ENCODE results near the gene GRK3. TPM values are rescaled to one million over a fixed set of nuclear protein-coding genes. Genes with fewer than 3 reads are reported as not detected.

The GRK3 gene
- total and polyA plus RNA-seq, 7 donors: 1.2 to 9.6 (median 7.2) TPM

DNA sequence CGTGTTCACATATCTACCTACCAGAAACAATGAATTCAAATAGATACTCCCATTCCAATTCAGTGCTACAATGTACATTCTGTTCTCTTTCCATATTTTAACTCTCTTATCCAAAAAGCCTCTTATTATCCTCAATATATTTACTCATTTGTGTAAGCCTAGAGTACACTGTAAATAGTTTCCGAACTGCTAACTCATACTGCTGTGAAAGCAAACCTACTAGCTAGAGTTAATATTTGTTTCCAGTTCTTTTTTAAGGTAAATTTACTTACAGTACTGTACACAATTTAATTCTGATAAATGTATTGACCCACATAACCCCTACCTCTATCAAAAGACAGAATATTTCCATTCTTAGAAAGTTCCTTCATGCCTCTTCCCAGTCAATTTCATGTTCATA lies 71.8 kb downstream of the GRK3 start:
- Histone ChIP-seq H3K27ac (no peak overlapping the region), H3K27me3 (no peaks in the 10 kb centered on the region), H3K4me3 (no peak overlapping the region), H3K36me3 (no peaks in the 10 kb centered on the region), H3K9me3 (peaks cover 0 to 5% (median 0%) of the 10 kb centered on the region in 4 donors), H3K4me1 (peaks cover 0 to 9% (median 2%) of the 10 kb centered on the region in 4 donors)
- no peak for DNase-seq
- WGBS, 2 donors: 83 to 88% methylated on average over 2 of the region's 2 CpGs
- intact Hi-C loops (cut with DNase I): no loop called here
- TF ChIP-seq POLR2AphosphoS5 (IDR thresholded peaks at IDR 0.05) (no peak), POLR2A (IDR thresholded peaks at IDR 0.05) (no peak), EP300 (IDR thresholded peaks at IDR 0.05) (no peak)
- TF ChIP-seq, protein P1, sequence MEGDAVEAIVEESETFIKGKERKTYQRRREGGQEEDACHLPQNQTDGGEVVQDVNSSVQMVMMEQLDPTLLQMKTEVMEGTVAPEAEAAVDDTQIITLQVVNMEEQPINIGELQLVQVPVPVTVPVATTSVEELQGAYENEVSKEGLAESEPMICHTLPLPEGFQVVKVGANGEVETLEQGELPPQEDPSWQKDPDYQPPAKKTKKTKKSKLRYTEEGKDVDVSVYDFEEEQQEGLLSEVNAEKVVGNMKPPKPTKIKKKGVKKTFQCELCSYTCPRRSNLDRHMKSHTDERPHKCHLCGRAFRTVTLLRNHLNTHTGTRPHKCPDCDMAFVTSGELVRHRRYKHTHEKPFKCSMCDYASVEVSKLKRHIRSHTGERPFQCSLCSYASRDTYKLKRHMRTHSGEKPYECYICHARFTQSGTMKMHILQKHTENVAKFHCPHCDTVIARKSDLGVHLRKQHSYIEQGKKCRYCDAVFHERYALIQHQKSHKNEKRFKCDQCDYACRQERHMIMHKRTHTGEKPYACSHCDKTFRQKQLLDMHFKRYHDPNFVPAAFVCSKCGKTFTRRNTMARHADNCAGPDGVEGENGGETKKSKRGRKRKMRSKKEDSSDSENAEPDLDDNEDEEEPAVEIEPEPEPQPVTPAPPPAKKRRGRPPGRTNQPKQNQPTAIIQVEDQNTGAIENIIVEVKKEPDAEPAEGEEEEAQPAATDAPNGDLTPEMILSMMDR (IDR thresholded peaks at IDR 0.05): no peak

- intact Hi-C loops (cut with DNase I): no loop called here
- Histone ChIP-seq H3K9me3 (peaks cover 0 to 5% (median 0%) of the 10 kb centered on the region in 4 donors), H3K36me3 (no peaks in the 10 kb centered on the region), H3K4me3 (no peak overlapping the region), H3K4me1 (peaks cover 0 to 3% (median 0%) of the 10 kb centered on the region in 4 donors), H3K27ac (no peak overlapping the region), H3K27me3 (no peaks in the 10 kb centered on the region)
- TF ChIP-seq POLR2A (IDR thresholded peaks at IDR 0.05) (no peak), POLR2AphosphoS5 (IDR thresholded peaks at IDR 0.05) (no peak), EP300 (IDR thresholded peaks at IDR 0.05) (no peak)
- TF ChIP-seq, protein P1 (IDR thresholded peaks at IDR 0.05): no peak
- no peak for DNase-seq
- WGBS, 2 donors: 63 to 92% methylated on average over 2 of the region's 2 CpGs
Measured at GRCh38 chr22:25637032-25637431, 72.6 kb downstream of the GRK3 start.

DNA sequence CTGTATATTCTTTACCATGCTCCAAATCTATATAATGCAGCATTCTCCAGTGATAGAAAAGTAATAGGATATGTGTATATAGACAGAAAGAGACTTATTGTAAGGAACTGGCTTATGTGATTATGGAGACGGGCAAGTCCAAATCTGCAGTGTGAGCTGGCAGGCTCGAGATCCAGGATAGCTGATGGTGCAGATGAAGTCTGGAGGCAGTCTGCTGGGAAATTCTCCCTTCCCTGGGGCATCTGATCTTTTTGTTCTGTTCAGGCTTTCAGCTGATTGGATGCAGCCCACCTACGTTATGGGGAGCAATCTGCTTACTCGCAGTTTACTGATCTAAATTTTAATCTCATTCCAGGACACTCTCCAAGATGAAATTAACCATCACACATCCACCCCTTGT lies 73.2 kb downstream of the GRK3 start:
- no peak for DNase-seq
- WGBS, 2 donors: 90 to 96% methylated on average over 4 of the region's 4 CpGs
- Histone ChIP-seq H3K36me3 (no peaks in the 10 kb centered on the region), H3K4me1 (no peaks in the 10 kb centered on the region), H3K27me3 (no peaks in the 10 kb centered on the region), H3K27ac (no peak overlapping the region), H3K9me3 (peaks cover 0 to 5% (median 0%) of the 10 kb centered on the region in 4 donors), H3K4me3 (no peak overlapping the region)
- TF ChIP-seq EP300 (IDR thresholded peaks at IDR 0.05) (no peak), POLR2AphosphoS5 (IDR thresholded peaks at IDR 0.05) (no peak), POLR2A (IDR thresholded peaks at IDR 0.05) (no peak)
- TF ChIP-seq, protein P1 (IDR thresholded peaks at IDR 0.05): no peak
- intact Hi-C loops (cut with DNase I): no loop called here

DNA sequence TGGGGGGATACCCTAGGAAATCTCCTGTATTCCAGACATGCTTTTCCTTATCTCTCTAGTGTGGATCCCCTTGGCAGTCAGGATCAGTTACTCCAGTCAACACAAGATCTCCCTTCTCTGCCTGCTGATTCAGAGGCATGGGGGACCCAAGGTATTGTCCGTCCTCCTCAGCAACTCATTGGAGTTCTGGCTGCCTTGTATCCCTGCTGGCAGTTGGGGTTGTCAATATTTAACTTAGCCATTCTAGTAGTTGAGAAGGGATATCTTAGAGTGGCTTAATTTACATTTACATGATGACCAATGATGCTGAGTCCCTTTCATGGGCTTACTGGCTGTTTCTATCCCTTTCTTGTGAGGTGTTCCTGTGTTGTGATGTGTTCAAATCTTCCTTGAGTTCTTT lies 74.2 kb downstream of the GRK3 start:
- no peak for TF ChIP-seq POLR2AphosphoS5 (IDR thresholded peaks at IDR 0.05)
- TF ChIP-seq, protein P1 (IDR thresholded peaks at IDR 0.05): no peak
- TF ChIP-seq POLR2A (IDR thresholded peaks at IDR 0.05): no peak
- TF ChIP-seq EP300 (IDR thresholded peaks at IDR 0.05): no peak
- WGBS, 2 donors: 97% methylated on average over 1 of the region's 1 CpG

DNA sequence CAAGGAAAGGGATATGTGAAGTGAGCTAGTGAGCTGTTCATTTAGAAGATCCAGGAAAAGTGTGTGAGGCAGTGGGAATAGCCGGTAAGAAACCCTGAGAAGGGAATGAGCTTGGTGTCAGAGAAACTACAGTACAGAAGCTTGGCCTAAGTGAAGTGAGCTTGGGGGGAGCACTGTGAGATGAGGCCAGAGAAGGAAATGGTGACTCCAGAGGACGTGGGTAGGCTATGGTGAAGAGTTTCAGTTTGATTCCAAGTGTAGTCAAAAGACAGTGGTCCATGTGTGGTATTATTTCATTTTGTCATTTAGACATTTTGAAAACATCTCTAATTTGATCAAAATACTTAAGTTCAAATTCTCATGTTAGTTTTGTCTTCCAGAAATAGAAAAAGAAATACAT lies 77.2 kb downstream of the GRK3 start:
- 76 to 83% methylated on average over 2 of the region's 2 CpGs for WGBS, 2 donors
- H3K4me1 ChIP-seq: peaks cover 0 to 19% (median 14%) of the 10 kb centered on the region in 4 donors
- H3K4me3 ChIP-seq: no peak overlapping the region
- H3K27ac ChIP-seq: no peak overlapping the region
- H3K27me3 ChIP-seq: no peaks in the 10 kb centered on the region
- no peaks in the 10 kb centered on the region for H3K36me3 ChIP-seq
- intact Hi-C loops (cut with DNase I): no loop called here
- no peak for DNase-seq
- TF ChIP-seq POLR2AphosphoS5 (IDR thresholded peaks at IDR 0.05) (no peak), EP300 (IDR thresholded peaks at IDR 0.05) (no peak), POLR2A (IDR thresholded peaks at IDR 0.05) (no peak)
- TF ChIP-seq, protein P1 (IDR thresholded peaks at IDR 0.05): no peak
- peaks cover 0 to 5% (median 0%) of the 10 kb centered on the region in 4 donors for H3K9me3 ChIP-seq

More for the DNA sequence above, 74.2 kb downstream of the GRK3 start:
- Histone ChIP-seq H3K4me1 (peaks cover 0 to 5% (median under 1%) of the 10 kb centered on the region in 4 donors), H3K4me3 (no peak overlapping the region), H3K36me3 (no peaks in the 10 kb centered on the region), H3K27me3 (no peaks in the 10 kb centered on the region), H3K27ac (no peak overlapping the region), H3K9me3 (peaks cover 0 to 5% (median 0%) of the 10 kb centered on the region in 4 donors)
- intact Hi-C loops (cut with DNase I): no loop called here
- DNase-seq: no peak
